ENCODE results near the gene LCORL. TPM values are rescaled to one million over a fixed set of nuclear protein-coding genes. Genes with fewer than 3 reads are reported as not detected.

The LCORL gene
- total and polyA plus RNA-seq, 2 of the 4 experiments (the other 2 are of a cell fraction): 2.1 to 5.0 TPM

- POLR2A ChIA-PET (ENCODE audit: unreplicated experiment): no interaction called here
- in situ Hi-C loops (cut with MboI; ENCODE audit: low sequenced_read_pairs): loop anchor here (25.0 kb wide), 1 partner anchor 426 kb away; the partner anchor contains the start of gene LAP3
Measured at GRCh38 chr4:18012807-18013462, 8.6 kb downstream of the LCORL start.

More at GRCh38 chr4:18012807-18013462, 8.6 kb downstream of the LCORL start:
- Histone ChIP-seq H2BK20ac (ENCODE audit: low read depth, low read length) (no peak overlapping the region), H4K20me1 (ENCODE audit: insufficient read depth, low read length) (peaks cover 9% of the 10 kb centered on the region; the same call in 1 of the 2 replicates), H3K9ac (ENCODE audit: low read depth, low read length) (no peak overlapping the region), H2AFZ (replicated peaks; ENCODE audit: low read length, poor library complexity) (no peak overlapping the region), H3K4me3 (ENCODE audit: insufficient read depth, low read depth, low read length) (no peak overlapping the region), H3K56ac (ENCODE audit: extremely low read depth, insufficient read depth, low read length) (no peak overlapping the region), H4K91ac (ENCODE audit: insufficient read depth, low read depth, low read length) (no peak overlapping the region), H3K14ac (replicated peaks; ENCODE audit: low read depth, low read length) (no peak overlapping the region), H3K4ac (ENCODE audit: low read depth, low read length) (no peak overlapping the region), H3K79me1 (ENCODE audit: low read depth in 1 of 2, low read length in 2 of 2) (peaks cover 27 to 44% of the 10 kb centered on the region in 2 experiments), H2BK15ac (ENCODE audit: low read depth, low read length) (no peak overlapping the region), H3K27ac (ENCODE audit: insufficient read depth, low read length) (no peak overlapping the region), H3K4me2 (ENCODE audit: low read depth, low read length) (no peak overlapping the region), H2BK120ac (ENCODE audit: low read depth, low read length) (no peak overlapping the region), H3K27me3 (ENCODE audit: control insufficient read depth, insufficient read depth, low read length) (no peaks in the 10 kb centered on the region), H4K8ac (ENCODE audit: low read depth in 2 of 2, low read length in 2 of 2) (no peak overlapping the region), H3K9me1 (ENCODE audit: insufficient read depth, low read length) (peaks cover 6% of the 10 kb centered on the region), H2AK9ac (replicated peaks; ENCODE audit: low read depth, low read length, poor library complexity) (no peak overlapping the region), H3K18ac (ENCODE audit: low read depth, low read length) (no peak overlapping the region), H2AK5ac (ENCODE audit: low read depth, low read length) (no peak overlapping the region), H4K5ac (ENCODE audit: low read depth, low read length) (no peak overlapping the region), H3K4me1 (ENCODE audit: control insufficient read depth, insufficient read depth, low read length) (peaks cover 6% of the 10 kb centered on the region), H2BK5ac (ENCODE audit: low read depth, low read length, poor library complexity, severe bottlenecking) (no peak overlapping the region), H3K23ac (ENCODE audit: low read depth, low read length) (no peak overlapping the region), H3K9me3 (ENCODE audit: control insufficient read depth, insufficient read depth, low read length) (no peaks in the 10 kb centered on the region), H3K36me3 (ENCODE audit: control insufficient read depth, insufficient read depth, low read length) (no peaks in the 10 kb centered on the region)
- BruUV-seq (replicated peaks): no TSS peak
- intact Hi-C loops (cut with micrococcal nuclease) (no loop called here), dilution Hi-C loops (cut with HindIII; ENCODE audit: low sequenced_read_pairs, unreplicated experiment) (no loop called here)
- TF ChIP-seq MAFK (IDR thresholded peaks at IDR 0.05; ENCODE audit: low read depth, low read length) (no peak), RCOR1 (IDR thresholded peaks at IDR 0.05; ENCODE audit: insufficient replicate concordance, low read length) (no peak), SMC3 (IDR thresholded peaks at IDR 0.05; ENCODE audit: low read depth, low read length) (no peak), MXI1 (IDR thresholded peaks at IDR 0.05; ENCODE audit: borderline replicate concordance, low read depth, low read length) (no peak), CHD1 (IDR thresholded peaks at IDR 0.05; ENCODE audit: low read depth, low read length) (no peak), USF2 (IDR thresholded peaks at IDR 0.05; ENCODE audit: low read depth, low read length) (no peak), FOS (IDR thresholded peaks at IDR 0.05; ENCODE audit: low read depth, low read length) (no peak), MAZ (IDR thresholded peaks at IDR 0.05; ENCODE audit: borderline replicate concordance, low read depth, low read length) (no peak), BHLHE40 (IDR thresholded peaks at IDR 0.05; ENCODE audit: low read depth, low read length) (no peak), POLR2A (IDR thresholded peaks at IDR 0.05; ENCODE audit: low read depth, low read length) (no peak), CEBPB (IDR thresholded peaks at IDR 0.05; ENCODE audit: low read depth, low read length) (no peak), RAD21 (IDR thresholded peaks at IDR 0.05; ENCODE audit: low read length) (no peak), CTCF (conservative IDR thresholded peaks at IDR 0.05; ENCODE audit: low read depth, low read length) (no peak), ELK1 (IDR thresholded peaks at IDR 0.05; ENCODE audit: borderline replicate concordance, low read depth, low read length) (no peak), NFE2L2 (IDR thresholded peaks at IDR 0.05; ENCODE audit: low read depth, low read length) (no peak), RFX5 (IDR thresholded peaks at IDR 0.05; ENCODE audit: low read depth, low read length) (no peak)
- no peak for ATAC-seq (ENCODE audit: low read depth)
- DNase-seq: no peak
- 78% methylated on average over 1 of the region's 3 CpGs; no CpG with 5 or more reads in 1 of the 2 experiments for WGBS, 2 experiments (ENCODE audit: extremely low coverage in 2 of 2, insufficient read length in 1 of 2)
- CTCF ChIA-PET: interaction anchor here (1.2 kb wide), 1 partner anchor 22 kb away, joined by 9 read pairs; no protein-coding TSS in a partner anchor
